H1 (cell line): ENCODE data around the gene P3H3. TPM values are rescaled to one million over a fixed set of nuclear protein-coding genes. Genes with fewer than 3 reads are reported as not detected.

Experiments
- CTCF ChIA-PET: fragments of 300-600 bp; sonication (Branson Sonifier 250); formaldehyde crosslinking; loops from one replicate; lab custom pipeline; 2021; ENCODE audit not compliant: partially characterized antibody; lab: Charles Lee
- POLR2A ChIA-PET: fragments of 300-600 bp; sonication (Branson Sonifier 250); formaldehyde crosslinking; loops from one replicate; lab custom pipeline; 2021; ENCODE audit warnings: inconsistent platforms; ENCODE audit not compliant: partially characterized antibody; lab: Charles Lee
- DNase-seq, 2 experiments: peaks; one replicate each; pipeline versions ENCODE4 v3.0.0 to v3.0.0-alpha.2; 2010 to 2022; ENCODE audit warnings: low spot score in 2 of 2, low read depth in 1 of 2, mixed read lengths in 1 of 2
- FAIRE-seq: peaks from 2 replicates; lab custom pipeline; 2011; peaks lifted over from hg19 to GRCh38; lab: Jason Lieb, UNC
- H2AFZ ChIP-seq: 2 replicates; pipeline ENCODE4 v1.8.1; 2012; ENCODE audit warnings: low read length, inconsistent platforms
- H2AK5ac ChIP-seq: 2 replicates; pipeline ENCODE4 v1.6.1; 2013; ENCODE audit warnings: low read depth, low read length
- H2BK120ac ChIP-seq: replicated peaks from 2 replicates; pipeline ENCODE3; 2013; ENCODE audit warnings: low read depth, low read length, inconsistent platforms
- H2BK12ac ChIP-seq: 2 replicates; pipeline ENCODE4 v1.6.1; 2013; ENCODE audit warnings: low read depth, low read length
- H2BK15ac ChIP-seq: 2 replicates; pipeline ENCODE4 v1.6.1; 2013; ENCODE audit warnings: low read length
- H2BK20ac ChIP-seq: 2 replicates; pipeline ENCODE4 v1.6.1; 2013; ENCODE audit warnings: low read length
- H2BK5ac ChIP-seq: 2 replicates; pipeline ENCODE4 v1.6.1; 2013; ENCODE audit warnings: low read depth, low read length
- H3K14ac ChIP-seq: 2 replicates; pipeline ENCODE4 v1.6.1; 2013; ENCODE audit warnings: inconsistent platforms; ENCODE audit not compliant: insufficient read length
- H3K18ac ChIP-seq: 2 replicates; pipeline ENCODE4 v1.6.1; 2013; ENCODE audit warnings: low read length; ENCODE audit errors: extremely low read depth
- H3K23ac ChIP-seq: 2 replicates; pipeline ENCODE4 v1.6.1; 2013; ENCODE audit warnings: inconsistent platforms; ENCODE audit not compliant: insufficient read length
- H3K23me2 ChIP-seq: 2 replicates; pipeline ENCODE4 v1.6.1; 2013; ENCODE audit warnings: low read depth, low read length
- H3K27ac ChIP-seq: 2 replicates; pipeline ENCODE4 v1.6.1; 2011; ENCODE audit warnings: low read depth, low read length, inconsistent platforms
- H3K27me3 ChIP-seq, 4 experiments: replicated peaks in 1 of 4; 1 replicate in 1 of 4; 2 replicates in 3 of 4; pipeline versions ENCODE4 v1.6.1 to v1.8.1; 2011 to 2013; ENCODE audit warnings: low read length in 3 of 4, mild to moderate bottlenecking in 3 of 4, inconsistent platforms in 2 of 4, mixed read lengths in 2 of 4, moderate library complexity in 1 of 4; ENCODE audit not compliant: control insufficient read depth in 3 of 4, insufficient read depth in 3 of 4; ENCODE audit errors: extremely low read depth in 1 of 4
- H3K36me3 ChIP-seq, 4 experiments: 2 replicates each; pipeline versions ENCODE4 v1.6.1 to v1.8.1; 2011 to 2013; ENCODE audit warnings: mild to moderate bottlenecking in 4 of 4, low read length in 3 of 4, moderate library complexity in 2 of 4, control low read depth in 1 of 4, inconsistent platforms in 1 of 4; ENCODE audit not compliant: insufficient read depth in 4 of 4, control insufficient read depth in 2 of 4
- H3K4ac ChIP-seq: replicated peaks from 2 replicates; pipeline ENCODE3; 2013; ENCODE audit warnings: low read length, low read depth, mixed read lengths, inconsistent platforms; ENCODE audit not compliant: insufficient read length
- H3K4me1 ChIP-seq, 4 experiments: replicated peaks in 1 of 4; 1 replicate in 1 of 4; 2 replicates in 3 of 4; pipeline versions ENCODE4 v1.6.1 to v1.8.1; 2011 to 2013; ENCODE audit warnings: low read length in 3 of 4, inconsistent platforms in 2 of 4, mixed read lengths in 1 of 4; ENCODE audit not compliant: insufficient read depth in 4 of 4, control insufficient read depth in 3 of 4
- H3K4me2 ChIP-seq, 2 experiments: 2 replicates each; pipeline versions ENCODE4 v1.6.1 to v1.8.1; 2011 to 2013; ENCODE audit warnings: low read depth in 2 of 2, low read length in 2 of 2, control low read depth in 1 of 2, inconsistent platforms in 1 of 2, mild to moderate bottlenecking in 1 of 2; ENCODE audit not compliant: insufficient read depth in 1 of 2
- H3K4me3 ChIP-seq, 4 experiments: fragments of 200-600, 300-600 bp in 1 of 4; sonication (generic), shearing (Covaris generic), sonication (Bioruptor Twin) in 1 of 4; 2 replicates each; pipeline versions ENCODE4 v1.5.1 to v1.8.1; 2011 to 2016; ENCODE audit warnings: low read length in 4 of 4, low read depth in 3 of 4, control low read depth in 2 of 4, inconsistent platforms in 2 of 4, mild to moderate bottlenecking in 2 of 4, mixed read lengths in 1 of 4, moderate library complexity in 1 of 4; ENCODE audit not compliant: insufficient read depth in 2 of 4; ENCODE audit errors: extremely low read depth in 1 of 4
- H3K56ac ChIP-seq: replicated peaks from 2 replicates; pipeline ENCODE3; 2013; ENCODE audit warnings: low read depth, mild to moderate bottlenecking, mixed read lengths, low read length, inconsistent platforms; ENCODE audit not compliant: insufficient read length
- H3K79me1 ChIP-seq: 2 replicates; pipeline ENCODE4 v1.6.1; 2013; ENCODE audit warnings: low read depth, low read length, control low read depth
- H3K79me2 ChIP-seq, 2 experiments: 2 replicates each; pipeline versions ENCODE4 v1.6.1 to v1.8.1; 2012 to 2013; ENCODE audit warnings: low read length in 2 of 2, mild to moderate bottlenecking in 2 of 2, inconsistent platforms in 1 of 2; ENCODE audit not compliant: insufficient read depth in 2 of 2, control insufficient read depth in 1 of 2
- H3K9ac ChIP-seq, 4 experiments: replicated peaks in 1 of 4; 1 replicate in 1 of 4; 2 replicates in 3 of 4; pipeline versions ENCODE4 v1.6.1 to v1.8.1; 2011 to 2013; ENCODE audit warnings: low read depth in 3 of 4, low read length in 3 of 4, control low read depth in 2 of 4, mild to moderate bottlenecking in 2 of 4, moderate library complexity in 2 of 4, inconsistent platforms in 1 of 4; ENCODE audit errors: extremely low read depth in 1 of 4
- H3K9me3 ChIP-seq, 2 experiments: 2 replicates each; pipeline versions ENCODE4 v1.6.1 to v1.8.1; 2012 to 2013; ENCODE audit warnings: mild to moderate bottlenecking in 2 of 2, moderate library complexity in 2 of 2, control low read depth in 1 of 2, inconsistent platforms in 1 of 2, low read depth in 1 of 2, low read length in 1 of 2, mixed read lengths in 1 of 2; ENCODE audit not compliant: insufficient read depth in 2 of 2
- H4K20me1 ChIP-seq, 2 experiments: replicated peaks in 1 of 2; 2 replicates each; pipeline versions ENCODE3 to v1.8.1; 2011 to 2013; ENCODE audit warnings: inconsistent platforms in 2 of 2, low read length in 2 of 2, mild to moderate bottlenecking in 1 of 2; ENCODE audit not compliant: insufficient read depth in 2 of 2, control insufficient read depth in 1 of 2
- H4K5ac ChIP-seq: 2 replicates; pipeline ENCODE4 v1.6.1; 2013; ENCODE audit warnings: low read length, low read depth, mixed read lengths, inconsistent platforms; ENCODE audit not compliant: insufficient read length
- H4K8ac ChIP-seq: 2 replicates; pipeline ENCODE4 v1.8.0; 2013; ENCODE audit warnings: mild to moderate bottlenecking, moderate library complexity, low read length, inconsistent platforms; ENCODE audit not compliant: insufficient read depth; ENCODE audit errors: extremely low read depth
- H4K91ac ChIP-seq: replicated peaks from 2 replicates; pipeline ENCODE3; 2013; ENCODE audit warnings: low read length, mixed read lengths, inconsistent platforms; ENCODE audit not compliant: insufficient read length
- ATF2 ChIP-seq: IDR thresholded peaks from 2 replicates; pipeline ENCODE4 v1.6.1; 2012; ENCODE audit warnings: low read length, inconsistent platforms
- CHD2 ChIP-seq: IDR thresholded peaks from 2 replicates; pipeline ENCODE4 v1.6.1; 2012; ENCODE audit warnings: low read length, improper control_type of control experiment
- EZH2 ChIP-seq: fragments of 200-600 bp; sonication (generic); IDR thresholded peaks from 2 replicates; pipeline ENCODE4 v1.7.1; 2012; ENCODE audit warnings: low read depth, mild to moderate bottlenecking, moderate library complexity, low read length, inconsistent platforms; ENCODE audit not compliant: severe bottlenecking
- GABPA ChIP-seq: IDR thresholded peaks from 2 replicates; pipeline ENCODE4 v1.6.1; 2011; ENCODE audit warnings: mild to moderate bottlenecking, low read length, moderate library complexity, borderline replicate concordance; ENCODE audit not compliant: insufficient read depth
- KDM1A ChIP-seq: fragments of 200-600, 300-600 bp; sonication (generic); IDR thresholded peaks from 2 replicates; pipeline ENCODE4 v1.7.1; 2016; ENCODE audit warnings: mild to moderate bottlenecking, low read length, borderline replicate concordance
- MAX ChIP-seq: IDR thresholded peaks from 2 replicates; pipeline ENCODE4 v1.6.1; 2012; ENCODE audit warnings: inconsistent platforms
- POLR2A ChIP-seq, 2 experiments: IDR thresholded peaks; 1 replicate in 1 of 2; 2 replicates in 1 of 2; pipeline ENCODE4 v1.6.1; 2011; ENCODE audit warnings: low read depth in 2 of 2, low read length in 2 of 2, mild to moderate bottlenecking in 2 of 2; ENCODE audit errors: control extremely low read depth in 1 of 2
- SIN3A ChIP-seq, 2 experiments: IDR thresholded peaks in 1 of 2; conservative IDR thresholded peaks in 1 of 2; 2 replicates each; pipeline ENCODE4 v1.6.1; 2011 to 2012; ENCODE audit warnings: low read length in 2 of 2, improper control_type of control experiment in 1 of 2, low read depth in 1 of 2, mild to moderate bottlenecking in 1 of 2
- TAF1 ChIP-seq: IDR thresholded peaks from 2 replicates; pipeline ENCODE4 v1.6.1; 2011; ENCODE audit warnings: mild to moderate bottlenecking, low read depth, low read length
- WGBS, 2 experiments: shearing (Covaris generic) in 1 of 2; methylation state at CpG; one replicate each; pipeline versions ENCODE4 v1.1.6 to v1.1.7; 2013 to 2015; ENCODE audit warnings: low lambda C conversion rate in 2 of 2, mixed read lengths in 2 of 2, inconsistent platforms in 1 of 2, low coverage in 1 of 2, missing lambda C conversion rate in 1 of 2; ENCODE audit not compliant: insufficient replicate concordance in 2 of 2, insufficient coverage in 1 of 2, insufficient read length in 1 of 2; ENCODE audit errors: extremely low coverage in 1 of 2, missing lambda C conversion rate in 1 of 2; 5-methylcytosine and 5-hydroxymethylcytosine counted together
- polyA plus RNA-seq, 7 experiments: library from polyadenylated mRNA; depleted of rRNA in 3 of 7; stranded (reverse) in 5 of 7; unstranded in 2 of 7; fragments of >200 nt in 5 of 7; fragments of 200-250 nt in 2 of 7; gene quantifications; 1 replicate in 5 of 7; 2 replicates in 1 of 7; 4 replicates in 1 of 7; pipeline versions ENCODE4 v1.2.1 to v1.2.3, GENCODE V29; 2011 to 2013; ENCODE audit warnings: missing spikeins in 2 of 7, mixed read lengths in 2 of 7
- total RNA-seq: library from RNA; stranded (reverse); fragmentation: NEBNext Ultra II Directional; extraction: Animal tissue kit (Norgen Biotek cat#: 25700); gene quantifications from 2 replicates; pipeline ENCODE4 v1.2.1, GENCODE V29; 2021

P3H3 gene
- total and polyA plus RNA-seq, 2 of the 8 experiments (the other 6 are each of a cell fraction or from before 2014, with no cell fraction given) = 22.9 to 43.5 TPM

- no peak overlapping the region for H2BK12ac ChIP-seq
- peak overlapping the region; percentile 60; the same call in 1 of the 2 replicates for H2BK5ac ChIP-seq
- POLR2A ChIA-PET = interaction anchor here (0.8 to 27.1 kb wide), 13 partner anchors 8 to 213 kb away, joined by 3 to 388 read pairs (median 6); partner anchors contain the start of genes CDCA3, GNB3, MLF2 and PTMS
- H3K4me1 ChIP-seq = peaks cover 4 to 31% (median 21%) of the 10 kb centered on the region in 4 experiments
- no peaks in the 10 kb centered on the region for H3K9me3 ChIP-seq
- H3K4me2 ChIP-seq = peak overlapping the region; percentile 66 to 77
- H3K4me3 ChIP-seq = peak overlapping the region; percentile 20 to 55 (median 38); a peak in 5 of 8 replicates
- H3K9ac ChIP-seq = no peak overlapping the region
- peak; percentile 96 for FAIRE-seq
- peaks cover 5 to 18% (median 17%) of the 10 kb centered on the region in 4 experiments; a peak in 5 of 8 replicates for H3K36me3 ChIP-seq
- H2BK15ac ChIP-seq = 0 out of 2 replicates have a peak overlapping the region, but pooled peaks have one; percentile 48
- CTCF ChIA-PET = interaction anchor here (0.5 to 23.7 kb wide), 11 partner anchors 8 to 465 kb away, joined by 3 to 532 read pairs (median 4); partner anchors contain the start of genes CD4, CDCA3, GNB3 and LAG3
- no peak overlapping the region for H3K27ac ChIP-seq
- H4K8ac ChIP-seq = peak overlapping the region; percentile 63; the same call in 1 of the 2 replicates
- H3K56ac ChIP-seq = no peak overlapping the region
- H3K23me2 ChIP-seq = peaks cover 17% of the 10 kb centered on the region
- no peak overlapping the region for H2BK20ac ChIP-seq
- H2AK5ac ChIP-seq = 0 out of 2 replicates have a peak overlapping the region, but pooled peaks have one; percentile 1
- H3K4ac ChIP-seq = no peak overlapping the region
- peak in 1 of 2 experiments; percentile 91 for DNase-seq
- peaks cover 0 to 9% (median 6%) of the 10 kb centered on the region in 4 experiments; a peak in 5 of 7 replicates for H3K27me3 ChIP-seq
- H4K5ac ChIP-seq = no peak overlapping the region
- H3K14ac ChIP-seq = no peak overlapping the region
- H3K79me1 ChIP-seq = peaks cover 4% of the 10 kb centered on the region
- H4K20me1 ChIP-seq = peaks cover 0 to 7% of the 10 kb centered on the region in 2 experiments
- H3K18ac ChIP-seq = peak overlapping the region; percentile 76
- peak overlapping the region; percentile 69 for H4K91ac ChIP-seq
- H3K23ac ChIP-seq = no peak overlapping the region
- H2BK120ac ChIP-seq = no peak overlapping the region
- no peak overlapping the region for H2AFZ ChIP-seq
- WGBS, 2 experiments = 9% methylated on average over 8 of the region's 8 CpGs; no CpG with 5 or more reads in 1 of the 2 experiments
- H3K79me2 ChIP-seq = peaks cover 0 to 9% of the 10 kb centered on the region in 2 experiments; a peak in 1 of 4 replicates
- peak; percentile 66; the same call in 1 of the 2 replicates for TF ChIP-seq TAF1
- no peak for TF ChIP-seq ATF2
- no peak for TF ChIP-seq KDM1A
- TF ChIP-seq MAX = peak; percentile 85
- no peak for TF ChIP-seq CHD2
- TF ChIP-seq SIN3A (conservative IDR thresholded peaks at IDR 0.05 in 1 of 2, IDR thresholded peaks at IDR 0.05 in 1 of 2; ENCODE audit: low read depth in 1 of 2, low read length in 2 of 2) = 0 out of 4 replicates have a peak, but pooled peaks of 1 of the 2 experiments have one; percentile 13
- TF ChIP-seq POLR2A (IDR thresholded peaks at IDR 0.05; ENCODE audit: control extremely low read depth in 1 of 2, low read depth in 2 of 2, low read length in 2 of 2) = peak in 1 of 2 experiments; percentile 25; a peak in 2 of 3 replicates
- TF ChIP-seq EZH2 = no peak
- TF ChIP-seq GABPA = no peak
These were observed 733 bp upstream of the P3H3 start for GRCh38 chr12:6827437-6827911.
